Colonic mucosa (tissue), 4 donors: Measurements from ENCODE around the gene OR4E2. TPM values are rescaled to one million over a fixed set of nuclear protein-coding genes. Genes with fewer than 3 reads are reported as not detected.

Source experiments
- DNase-seq: peaks from one replicate; pipeline ENCODE4 v3.0.0-alpha.2; 2020
- H3K27ac ChIP-seq: fragments of 200-600 bp; one replicate; pipeline ENCODE4 v1.8.0; 2021
- H3K27me3 ChIP-seq: fragments of 200-600 bp; one replicate; pipeline ENCODE4 v1.8.0; 2021
- H3K36me3 ChIP-seq: fragments of 200-600 bp; one replicate; pipeline ENCODE4 v1.8.0; 2021
- H3K4me1 ChIP-seq: fragments of 200-600 bp; one replicate; pipeline ENCODE4 v1.8.0; 2021; ENCODE audit warnings: mild to moderate bottlenecking
- H3K4me3 ChIP-seq: fragments of 200-600 bp; one replicate; pipeline ENCODE4 v1.8.0; 2021
- H3K9ac ChIP-seq, 2 donors: one replicate each; pipeline ENCODE4 v1.7.0; 2013; ENCODE audit warnings: control low read depth in 2 of 2, low read depth in 2 of 2, low read length in 2 of 2
- H3K9me3 ChIP-seq: fragments of 200-600 bp; one replicate; pipeline ENCODE4 v1.8.0; 2021
- intact Hi-C: fragments of 100-400 bp; cut with DNase I; formaldehyde crosslinking; loops from one replicate; pipeline ENCODE4 v1.14.1; 2022
- total RNA-seq, 2 donors: library from RNA; stranded (reverse); fragmentation: NEBNext Ultra II Directional in 1 of 2; extraction: Animal tissue kit (Norgen Biotek cat#: 25700) in 1 of 2; gene quantifications; one replicate each; pipeline ENCODE4 v1.2.1, GENCODE V29; 2021
- TF ChIP-seq, protein P1 (sequence below): fragments of 200-600 bp; IDR thresholded peaks from one replicate; pipeline ENCODE4 v1.8.0; 2022; ENCODE audit warnings: antibody characterized with exemption, mild to moderate bottlenecking
- donor health status: healthy.
- donor health status: DM: no; HTN: no; CAD: no.
- donor health status: DM: no; HTN: no; CAD: no.

The OR4E2 gene
- total RNA-seq, 2 donors from 2014 or later = not detected

DNA sequence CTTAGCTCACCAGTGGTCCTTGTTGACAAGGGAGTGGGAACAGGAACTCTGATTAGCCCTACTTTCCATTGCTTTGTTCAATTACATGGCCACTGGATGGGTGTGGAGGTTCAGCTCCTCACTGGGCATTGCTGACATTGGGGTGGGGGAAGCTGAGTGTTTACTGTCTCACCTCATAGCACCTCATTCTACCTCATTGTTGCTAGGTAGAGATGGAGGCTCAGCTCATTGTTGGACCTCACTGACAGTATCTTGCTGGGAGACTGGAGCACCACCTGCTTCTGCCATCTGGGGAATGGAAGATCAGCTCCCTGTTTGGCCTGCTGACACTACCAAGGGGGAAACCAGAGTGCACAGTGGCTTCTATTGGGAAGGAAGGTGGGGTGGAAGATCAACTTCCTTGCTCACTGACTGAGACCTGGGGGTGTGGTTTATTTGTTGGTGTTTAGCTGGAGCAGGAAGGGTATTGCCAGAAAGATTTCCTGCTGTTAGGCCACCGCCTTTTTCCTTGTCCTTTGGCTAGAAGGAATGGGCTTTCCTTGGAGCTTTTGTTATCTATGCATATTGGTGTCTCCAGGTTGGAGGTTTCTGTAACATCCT lies 1.3 kb upstream of the OR4E2 start:
- Histone ChIP-seq H3K9ac (no peak overlapping the region), H3K27me3 (no peaks in the 10 kb centered on the region), H3K27ac (peak overlapping the region; percentile 7), H3K4me1 (no peaks in the 10 kb centered on the region), H3K9me3 (no peaks in the 10 kb centered on the region), H3K36me3 (no peaks in the 10 kb centered on the region), H3K4me3 (no peak overlapping the region)
- intact Hi-C loops = no loop called here
- peak; percentile 67 for DNase-seq
- TF ChIP-seq, protein P1, sequence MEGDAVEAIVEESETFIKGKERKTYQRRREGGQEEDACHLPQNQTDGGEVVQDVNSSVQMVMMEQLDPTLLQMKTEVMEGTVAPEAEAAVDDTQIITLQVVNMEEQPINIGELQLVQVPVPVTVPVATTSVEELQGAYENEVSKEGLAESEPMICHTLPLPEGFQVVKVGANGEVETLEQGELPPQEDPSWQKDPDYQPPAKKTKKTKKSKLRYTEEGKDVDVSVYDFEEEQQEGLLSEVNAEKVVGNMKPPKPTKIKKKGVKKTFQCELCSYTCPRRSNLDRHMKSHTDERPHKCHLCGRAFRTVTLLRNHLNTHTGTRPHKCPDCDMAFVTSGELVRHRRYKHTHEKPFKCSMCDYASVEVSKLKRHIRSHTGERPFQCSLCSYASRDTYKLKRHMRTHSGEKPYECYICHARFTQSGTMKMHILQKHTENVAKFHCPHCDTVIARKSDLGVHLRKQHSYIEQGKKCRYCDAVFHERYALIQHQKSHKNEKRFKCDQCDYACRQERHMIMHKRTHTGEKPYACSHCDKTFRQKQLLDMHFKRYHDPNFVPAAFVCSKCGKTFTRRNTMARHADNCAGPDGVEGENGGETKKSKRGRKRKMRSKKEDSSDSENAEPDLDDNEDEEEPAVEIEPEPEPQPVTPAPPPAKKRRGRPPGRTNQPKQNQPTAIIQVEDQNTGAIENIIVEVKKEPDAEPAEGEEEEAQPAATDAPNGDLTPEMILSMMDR = no peak

DNA sequence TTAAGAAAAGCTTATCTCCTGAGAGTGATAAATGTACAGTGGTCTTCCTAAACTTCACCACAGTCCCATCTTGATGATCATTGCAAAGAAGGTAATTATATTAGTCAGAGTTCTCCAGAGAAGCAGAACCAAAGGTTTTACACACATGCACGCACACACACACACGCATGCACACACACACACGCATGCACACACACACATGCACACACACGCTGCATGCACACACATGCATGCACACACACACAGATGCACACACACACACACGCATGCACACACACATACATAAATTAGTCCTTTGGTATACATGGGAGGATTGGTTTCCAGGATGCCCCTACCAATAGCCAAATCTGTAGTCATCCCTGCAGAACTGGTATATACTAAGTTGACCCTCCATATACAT lies 580 bp downstream of the OR4E2 start:
- intact Hi-C loops = no loop called here
- DNase-seq = no peak
- Histone ChIP-seq H3K36me3 (no peaks in the 10 kb centered on the region), H3K4me3 (no peak overlapping the region), H3K9ac (no peak overlapping the region), H3K27me3 (no peaks in the 10 kb centered on the region), H3K27ac (peak overlapping the region; percentile 7), H3K9me3 (no peaks in the 10 kb centered on the region), H3K4me1 (no peaks in the 10 kb centered on the region)
- TF ChIP-seq, protein P1 = no peak

DNA sequence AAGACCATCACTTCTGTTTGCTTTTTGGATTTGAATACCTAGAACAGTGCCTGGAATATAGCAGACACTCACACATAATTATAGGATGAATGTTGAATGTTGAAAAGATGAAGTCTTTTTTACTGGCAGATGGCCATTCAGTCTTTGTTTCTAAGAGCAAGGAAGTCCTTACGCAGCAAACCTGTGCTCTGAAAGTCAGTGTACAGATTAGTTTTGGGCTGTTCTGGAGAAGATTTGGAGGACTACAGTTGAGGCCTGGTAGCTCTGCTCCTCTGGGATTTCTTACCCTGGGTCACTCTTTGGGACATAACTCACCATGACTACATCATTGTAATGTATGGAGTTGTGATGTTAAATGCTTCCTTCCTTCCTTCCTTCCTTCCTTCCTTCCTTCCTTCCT lies 3.3 kb downstream of the OR4E2 start:
- Histone ChIP-seq H3K4me3 (no peak overlapping the region), H3K27me3 (no peaks in the 10 kb centered on the region), H3K9me3 (no peaks in the 10 kb centered on the region), H3K27ac (no peak overlapping the region), H3K4me1 (no peaks in the 10 kb centered on the region), H3K36me3 (no peaks in the 10 kb centered on the region), H3K9ac (no peak overlapping the region)
- intact Hi-C loops = no loop called here
- TF ChIP-seq, protein P1 = no peak
- DNase-seq = no peak

GRCh38 chr14:21668377-21668776 lies 14.7 kb downstream of the OR4E2 start:
- no peak overlapping the region for H3K27ac ChIP-seq
- no peak for DNase-seq
- no peaks in the 10 kb centered on the region for H3K36me3 ChIP-seq
- no peaks in the 10 kb centered on the region for H3K9me3 ChIP-seq
- H3K4me1 ChIP-seq = no peaks in the 10 kb centered on the region
- no peaks in the 10 kb centered on the region for H3K27me3 ChIP-seq
- TF ChIP-seq, protein P1 = no peak
- H3K4me3 ChIP-seq = no peak overlapping the region
- intact Hi-C loops = no loop called here
- H3K9ac ChIP-seq = no peak overlapping the region

DNA sequence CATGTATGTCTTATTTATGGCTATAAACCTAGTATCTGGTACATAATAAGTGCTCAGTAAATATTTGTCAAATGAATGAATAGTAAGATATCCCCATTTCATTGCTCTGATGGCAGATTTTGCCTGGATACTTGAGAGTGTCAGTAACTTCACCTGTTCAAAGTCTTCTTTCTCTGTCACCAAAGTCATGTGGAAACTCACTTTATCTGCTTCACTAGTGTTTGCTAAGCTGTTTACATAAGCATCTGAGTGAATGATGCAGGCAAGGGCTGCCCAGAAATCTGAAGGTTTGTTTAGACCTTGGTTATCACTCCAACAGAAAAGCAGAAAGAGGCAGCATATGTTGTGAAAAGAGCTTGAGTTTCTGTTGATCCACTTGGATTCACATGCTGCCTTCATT lies 15.6 kb downstream of the OR4E2 start:
- intact Hi-C loops = no loop called here
- H3K4me3 ChIP-seq = no peak overlapping the region
- H3K9ac ChIP-seq = no peak overlapping the region
- no peak overlapping the region for H3K27ac ChIP-seq
- no peaks in the 10 kb centered on the region for H3K4me1 ChIP-seq
- no peaks in the 10 kb centered on the region for H3K36me3 ChIP-seq
- H3K27me3 ChIP-seq = no peaks in the 10 kb centered on the region
- no peaks in the 10 kb centered on the region for H3K9me3 ChIP-seq
- TF ChIP-seq, protein P1 = no peak
- no peak for DNase-seq
